Upper lobe of left lung (tissue), 4 donors: ENCODE results near the gene PRMT2.

Experiments
- EP300 ChIP-seq, 4 donors: sonication (generic); formaldehyde crosslinking; IDR thresholded peaks; one replicate each; pipeline ENCODE4 v1.5.1; 2017; ENCODE audit warnings: antibody characterized with exemption in 4 of 4, control low read depth in 2 of 4
- POLR2A ChIP-seq, 4 donors: fragments of 450-650 bp; IDR thresholded peaks; one replicate each; pipeline ENCODE4 v1.5.1; 2016 to 2017; ENCODE audit warnings: antibody characterized with exemption in 4 of 4, mild to moderate bottlenecking in 2 of 4
- TF ChIP-seq, protein P1 (sequence below), 6 experiments: fragments of 450-650 bp in 4 of 6; fragments of 200-600 bp in 2 of 6; sonication (generic) in 2 of 6; IDR thresholded peaks; one replicate each; pipeline ENCODE4 v1.5.1; 2016 to 2019; ENCODE audit warnings: antibody characterized with exemption in 6 of 6

GRCh38 chr21:46617267-46618051 is 18.0 kb upstream of the PRMT2 start:
- no peak for TF ChIP-seq POLR2A (IDR thresholded peaks at IDR 0.05)
- TF ChIP-seq, protein P1, sequence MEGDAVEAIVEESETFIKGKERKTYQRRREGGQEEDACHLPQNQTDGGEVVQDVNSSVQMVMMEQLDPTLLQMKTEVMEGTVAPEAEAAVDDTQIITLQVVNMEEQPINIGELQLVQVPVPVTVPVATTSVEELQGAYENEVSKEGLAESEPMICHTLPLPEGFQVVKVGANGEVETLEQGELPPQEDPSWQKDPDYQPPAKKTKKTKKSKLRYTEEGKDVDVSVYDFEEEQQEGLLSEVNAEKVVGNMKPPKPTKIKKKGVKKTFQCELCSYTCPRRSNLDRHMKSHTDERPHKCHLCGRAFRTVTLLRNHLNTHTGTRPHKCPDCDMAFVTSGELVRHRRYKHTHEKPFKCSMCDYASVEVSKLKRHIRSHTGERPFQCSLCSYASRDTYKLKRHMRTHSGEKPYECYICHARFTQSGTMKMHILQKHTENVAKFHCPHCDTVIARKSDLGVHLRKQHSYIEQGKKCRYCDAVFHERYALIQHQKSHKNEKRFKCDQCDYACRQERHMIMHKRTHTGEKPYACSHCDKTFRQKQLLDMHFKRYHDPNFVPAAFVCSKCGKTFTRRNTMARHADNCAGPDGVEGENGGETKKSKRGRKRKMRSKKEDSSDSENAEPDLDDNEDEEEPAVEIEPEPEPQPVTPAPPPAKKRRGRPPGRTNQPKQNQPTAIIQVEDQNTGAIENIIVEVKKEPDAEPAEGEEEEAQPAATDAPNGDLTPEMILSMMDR (IDR thresholded peaks at IDR 0.05) = no peak
- TF ChIP-seq EP300 (IDR thresholded peaks at IDR 0.05) = no peak
